Right lobe of liver (tissue), 4 donors: ENCODE data around the gene SART3.

Experiments
- CTCF ChIP-seq, 4 donors: fragments of 200-600 bp in 3 of 4; fragments of 450-650 bp in 1 of 4; IDR thresholded peaks; one replicate each; pipeline versions ENCODE4 v1.5.1 to v1.8.0; 2016 to 2022; ENCODE audit warnings: antibody characterized with exemption in 4 of 4, mild to moderate bottlenecking in 2 of 4
- POLR2A ChIP-seq: fragments of 450-650 bp; IDR thresholded peaks from one replicate; pipeline ENCODE4 v1.6.1; 2017; ENCODE audit warnings: antibody characterized with exemption, mild to moderate bottlenecking
- donor health status: DM: no; HTN: no; CAD: no.
- donor health status: DM: no; HTN: no; CAD: no.
- donor health status: DM: no; HTN: yes; CAD: no.

GRCh38 chr12:108562348-108563135 lies 1.6 kb upstream of the SART3 start, which contains the start of gene ISCU:
- TF ChIP-seq POLR2A, result peak; percentile 97
- TF ChIP-seq CTCF (IDR thresholded peaks at IDR 0.05), result no peak
